NCI-H128 (cell line): ENCODE results near the gene FJX1.
"Not testable (repeated sequence)": the region's sequence is repeated elsewhere in the genome, so short reads cannot be mapped to it uniquely, and the experiment has no call there.

Experiments used
- DNase-seq: peaks from one replicate; lab custom pipeline; 2025; ENCODE audit not compliant: unreplicated experiment; lab: John Stamatoyannopoulos, UW

The FJX1 gene

DNA sequence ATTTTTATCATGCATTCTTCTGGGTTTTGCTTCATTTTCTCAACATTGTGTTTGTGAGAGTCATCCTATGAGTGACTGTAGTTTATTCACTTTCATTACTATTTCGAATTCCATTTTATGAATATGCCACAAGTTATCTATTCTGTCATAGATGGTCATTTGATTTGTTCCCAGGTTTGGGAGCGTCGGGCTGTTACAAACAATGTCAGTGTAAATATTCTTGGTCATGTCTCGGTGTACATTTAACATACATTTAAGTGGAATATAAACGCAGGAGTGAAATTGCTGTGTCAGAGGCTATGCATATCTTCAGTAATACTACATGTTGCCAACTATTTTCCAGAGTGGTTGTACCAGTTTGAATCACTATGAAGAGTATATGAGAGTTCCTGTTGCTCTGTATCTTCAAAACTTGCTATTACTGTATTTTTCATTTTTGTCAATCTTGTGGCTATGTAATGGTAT is 46.7 kb downstream of the FJX1 start:
- no peak for DNase-seq

GRCh38 chr11:35667257-35667656 is 49.0 kb downstream of the FJX1 start:
- DNase-seq = no peak

- DNase-seq = not testable (repeated sequence)
Measured at GRCh38 chr11:35668350-35668749, 50.1 kb downstream of the FJX1 start.
